Breast epithelium (tissue), 4 donors: ENCODE measurements around the gene SLC35A3. TPM values are rescaled to one million over a fixed set of nuclear protein-coding genes. Genes with fewer than 3 reads are reported as not detected.

Experiments used
- DNase-seq, 2 donors: peaks; one replicate each; pipeline ENCODE4 v3.0.0-alpha.2; 2019; ENCODE audit warnings: low spot score in 2 of 2
- H3K27ac ChIP-seq, 2 donors: fragments of 200-600 bp; sonication (generic) in 1 of 2; one replicate each; pipeline ENCODE4 v1.5.1; 2016 to 2019; ENCODE audit warnings: mild to moderate bottlenecking in 1 of 2
- H3K27me3 ChIP-seq, 2 donors: fragments of 200-600 bp; sonication (generic) in 1 of 2; one replicate each; pipeline versions ENCODE4 v1.5.1 to v1.6.0; 2017 to 2019; ENCODE audit warnings: control low read depth in 1 of 2, mild to moderate bottlenecking in 1 of 2
- H3K36me3 ChIP-seq: fragments of 200-600 bp; one replicate; pipeline ENCODE4 v1.5.1; 2019
- H3K4me1 ChIP-seq, 2 donors: fragments of 200-600 bp; sonication (generic); one replicate each; pipeline ENCODE4 v1.5.1; 2016 to 2019; ENCODE audit warnings: control low read depth in 1 of 2
- H3K4me3 ChIP-seq, 3 donors: fragments of 200-600 bp; sonication (generic); 1 replicate in 2 of 3; 2 replicates in 1 of 3; pipeline ENCODE4 v1.5.1; 2016 to 2019; ENCODE audit warnings: mild to moderate bottlenecking in 3 of 3, moderate library complexity in 2 of 3
- H3K9me3 ChIP-seq, 2 donors: fragments of 200-600 bp; sonication (generic) in 1 of 2; one replicate each; pipeline ENCODE4 v1.5.1; 2016 to 2019; ENCODE audit warnings: control low read depth in 1 of 2
- CTCF ChIP-seq, 3 donors: fragments of 450-650 bp; IDR thresholded peaks; one replicate each; pipeline ENCODE4 v1.5.1; 2016 to 2017; ENCODE audit warnings: antibody characterized with exemption in 3 of 3, mild to moderate bottlenecking in 3 of 3, moderate library complexity in 3 of 3
- POLR2A ChIP-seq: fragments of 450-650 bp; IDR thresholded peaks from one replicate; pipeline ENCODE4 v1.6.1; 2016; ENCODE audit warnings: antibody characterized with exemption, mild to moderate bottlenecking, moderate library complexity
- POLR2AphosphoS5 ChIP-seq, 3 donors: sonication (generic); formaldehyde crosslinking; IDR thresholded peaks; one replicate each; pipeline ENCODE4 v1.6.1; 2017; ENCODE audit warnings: antibody characterized with exemption in 3 of 3
- intact Hi-C: fragments of 100-400 bp; cut with DNase I; formaldehyde crosslinking; loops from one replicate; pipeline ENCODE4 v1.15.1; 2023; ENCODE audit warnings: low total_unique reads
- total RNA-seq, 3 donors: library from RNA; depleted of rRNA; stranded (reverse); fragments of >200 nt; gene quantifications; one replicate each; pipeline ENCODE4 v1.1.0, GENCODE V29; 2016

SLC35A3 gene
- total RNA-seq, 3 donors from 2014 or later = 31.8 to 41.7 (median 36.5) TPM

GRCh38 chr1:99988210-99988765 is 18.5 kb downstream of the SLC35A3 start:
- no peak for DNase-seq
- TF ChIP-seq CTCF (IDR thresholded peaks at IDR 0.05) (no peak), POLR2A (no peak), POLR2AphosphoS5 (IDR thresholded peaks at IDR 0.05) (no peak)
- Histone ChIP-seq H3K4me3 (no peak overlapping the region), H3K4me1 (no peaks in the 10 kb centered on the region), H3K27me3 (no peaks in the 10 kb centered on the region), H3K36me3 (no peaks in the 10 kb centered on the region), H3K27ac (no peak overlapping the region), H3K9me3 (peaks cover 9 to 14% of the 10 kb centered on the region in 2 donors)
- intact Hi-C loops = no loop called here

GRCh38 chr1:99992044-99992722 is 22.4 kb downstream of the SLC35A3 start:
- H3K4me1 ChIP-seq = no peaks in the 10 kb centered on the region
- H3K27me3 ChIP-seq = no peaks in the 10 kb centered on the region
- no peak overlapping the region for H3K27ac ChIP-seq
- no peaks in the 10 kb centered on the region for H3K36me3 ChIP-seq
- intact Hi-C loops = no loop called here
- no peak for TF ChIP-seq POLR2AphosphoS5 (IDR thresholded peaks at IDR 0.05)
- no peak for TF ChIP-seq CTCF (IDR thresholded peaks at IDR 0.05)
- no peak for TF ChIP-seq POLR2A
- peaks cover 4 to 14% of the 10 kb centered on the region in 2 donors for H3K9me3 ChIP-seq
- H3K4me3 ChIP-seq = no peak overlapping the region
- no peak for DNase-seq

GRCh38 chr1:99992760-99993467 is 23.1 kb downstream of the SLC35A3 start:
- TF ChIP-seq POLR2AphosphoS5 (IDR thresholded peaks at IDR 0.05) (no peak), CTCF (IDR thresholded peaks at IDR 0.05) (no peak), POLR2A (no peak)
- intact Hi-C loops = no loop called here
- H3K27ac ChIP-seq = no peak overlapping the region

GRCh38 chr1:99993468-99993845 is 23.7 kb downstream of the SLC35A3 start:
- no peak for TF ChIP-seq POLR2A
- TF ChIP-seq CTCF (IDR thresholded peaks at IDR 0.05) = no peak
- TF ChIP-seq POLR2AphosphoS5 (IDR thresholded peaks at IDR 0.05) = no peak
- intact Hi-C loops = no loop called here
- no peak overlapping the region for H3K27ac ChIP-seq

More at GRCh38 chr1:99992760-99993467, 23.1 kb downstream of the SLC35A3 start:
- Histone ChIP-seq H3K27me3 (no peaks in the 10 kb centered on the region), H3K9me3 (peaks cover 4 to 14% of the 10 kb centered on the region in 2 donors), H3K36me3 (no peaks in the 10 kb centered on the region), H3K4me3 (no peak overlapping the region), H3K4me1 (no peaks in the 10 kb centered on the region)
- DNase-seq = no peak

GRCh38 chr1:99994496-99994895 is 24.7 kb downstream of the SLC35A3 start:
- intact Hi-C loops = no loop called here
- H3K36me3 ChIP-seq = no peaks in the 10 kb centered on the region
- peaks cover 4 to 14% of the 10 kb centered on the region in 2 donors for H3K9me3 ChIP-seq
- no peak for TF ChIP-seq POLR2A
- no peak for TF ChIP-seq CTCF (IDR thresholded peaks at IDR 0.05)
- no peak for TF ChIP-seq POLR2AphosphoS5 (IDR thresholded peaks at IDR 0.05)
- no peaks in the 10 kb centered on the region for H3K4me1 ChIP-seq
- H3K27ac ChIP-seq = no peak overlapping the region
- no peaks in the 10 kb centered on the region for H3K27me3 ChIP-seq
- no peak overlapping the region for H3K4me3 ChIP-seq
- DNase-seq = no peak

More at GRCh38 chr1:99993468-99993845, 23.7 kb downstream of the SLC35A3 start:
- Histone ChIP-seq H3K4me1 (no peaks in the 10 kb centered on the region), H3K9me3 (peaks cover 4 to 14% of the 10 kb centered on the region in 2 donors), H3K4me3 (no peak overlapping the region), H3K27me3 (no peaks in the 10 kb centered on the region), H3K36me3 (no peaks in the 10 kb centered on the region)
- no peak for DNase-seq
